Astrocyte (in vitro differentiated cells and primary cell): ENCODE data around the gene ISCA1. TPM values are rescaled to one million over a fixed set of nuclear protein-coding genes. Genes with fewer than 3 reads are reported as not detected.

Source experiments
- DNase-seq: peaks from one replicate; pipeline ENCODE4 v3.0.0-alpha.2; 2010; ENCODE audit warnings: low read depth
- FAIRE-seq: peaks from 2 replicates; lab custom pipeline; 2011; peaks lifted over from hg19 to GRCh38; lab: Jason Lieb, UNC
- H2AFZ ChIP-seq: 2 replicates; pipeline ENCODE4 v1.6.0; 2012; ENCODE audit warnings: low read depth, low read length, inconsistent platforms
- H3K27ac ChIP-seq: 2 replicates; pipeline ENCODE4 v1.5.1; 2011; ENCODE audit warnings: low read depth, low read length, inconsistent platforms
- H3K27me3 ChIP-seq: 2 replicates; pipeline ENCODE4 v1.6.0; 2011; ENCODE audit warnings: low read length, inconsistent platforms; ENCODE audit not compliant: insufficient read depth
- H3K36me3 ChIP-seq: 2 replicates; pipeline ENCODE4 v1.5.1; 2011; ENCODE audit warnings: low read length, inconsistent platforms; ENCODE audit not compliant: insufficient read depth
- H3K4me1 ChIP-seq: 2 replicates; pipeline ENCODE4 v1.5.1; 2011; ENCODE audit warnings: low read length, inconsistent platforms; ENCODE audit not compliant: insufficient read depth
- H3K4me2 ChIP-seq: 2 replicates; pipeline ENCODE4 v1.6.0; 2012; ENCODE audit warnings: low read length, inconsistent platforms
- H3K4me3 ChIP-seq: 2 replicates; pipeline ENCODE4 v1.5.1; 2011; ENCODE audit warnings: low read depth, mild to moderate bottlenecking, low read length, inconsistent platforms; ENCODE audit not compliant: insufficient read depth
- H3K79me2 ChIP-seq: 2 replicates; pipeline ENCODE4 v1.6.0; 2012; ENCODE audit warnings: mild to moderate bottlenecking, low read length, inconsistent platforms; ENCODE audit not compliant: insufficient read depth
- H3K9ac ChIP-seq: 2 replicates; pipeline ENCODE4 v1.6.0; 2012; ENCODE audit warnings: mild to moderate bottlenecking, low read length, inconsistent platforms
- H3K9me3 ChIP-seq: 2 replicates; pipeline ENCODE4 v1.5.1; 2012; ENCODE audit warnings: low read depth, mild to moderate bottlenecking, low read length, inconsistent platforms; ENCODE audit not compliant: insufficient read depth
- H4K20me1 ChIP-seq: 2 replicates; pipeline ENCODE4 v1.6.0; 2012; ENCODE audit warnings: low read length, inconsistent platforms; ENCODE audit not compliant: insufficient read depth
- H3K27ac Mint-ChIP-seq: one replicate; pipeline ENCODE4 v1.8.0; 2021; ENCODE audit warnings: mild to moderate bottlenecking, mixed read lengths; ENCODE audit not compliant: unreplicated experiment
- H3K27me3 Mint-ChIP-seq: one replicate; pipeline ENCODE4 v1.8.0; 2021; ENCODE audit warnings: low read depth, mixed read lengths; ENCODE audit not compliant: unreplicated experiment
- H3K36me3 Mint-ChIP-seq: one replicate; pipeline ENCODE4 v1.8.0; 2021; ENCODE audit warnings: low read depth, mixed read lengths; ENCODE audit not compliant: unreplicated experiment
- H3K4me1 Mint-ChIP-seq: one replicate; pipeline ENCODE4 v1.8.0; 2021; ENCODE audit warnings: low read depth, mixed read lengths; ENCODE audit not compliant: unreplicated experiment
- H3K4me3 Mint-ChIP-seq: one replicate; pipeline ENCODE4 v1.8.0; 2021; ENCODE audit warnings: mild to moderate bottlenecking, moderate library complexity, mixed read lengths; ENCODE audit not compliant: unreplicated experiment
- H3K9me3 Mint-ChIP-seq: one replicate; pipeline ENCODE4 v1.8.0; 2021; ENCODE audit warnings: mild to moderate bottlenecking, mixed read lengths; ENCODE audit not compliant: unreplicated experiment
- EZH2 ChIP-seq: IDR thresholded peaks from 2 replicates; pipeline ENCODE4 v1.6.1; 2012; ENCODE audit warnings: mild to moderate bottlenecking, low read length, inconsistent platforms; ENCODE audit not compliant: insufficient read depth
- total RNA-seq: library from RNA; stranded (reverse); gene quantifications from 2 replicates; pipeline ENCODE4 v1.2.1, GENCODE V29; 2021
- TF ChIP-seq, protein P1 (sequence below): IDR thresholded peaks from 2 replicates; pipeline ENCODE4 v1.5.1; 2011; ENCODE audit warnings: low read depth, mild to moderate bottlenecking, inconsistent platforms, low read length, moderate library complexity; ENCODE audit not compliant: insufficient read depth

Gene ISCA1
- total RNA-seq, 1 donor from 2014 or later = 30.6 TPM

- DNase-seq (peak; percentile 45), FAIRE-seq (no peak)
- no peaks in the 10 kb centered on the region for H3K9me3 ChIP-seq
- H3K9ac ChIP-seq = no peak overlapping the region
- H3K27me3 Mint-ChIP-seq = no peaks in the 10 kb centered on the region
- H3K9me3 Mint-ChIP-seq = no peaks in the 10 kb centered on the region
- H3K4me2 ChIP-seq = no peak overlapping the region
- no peak overlapping the region for H3K4me3 Mint-ChIP-seq
- peaks cover 15% of the 10 kb centered on the region for H3K36me3 Mint-ChIP-seq
- TF ChIP-seq, protein P1, sequence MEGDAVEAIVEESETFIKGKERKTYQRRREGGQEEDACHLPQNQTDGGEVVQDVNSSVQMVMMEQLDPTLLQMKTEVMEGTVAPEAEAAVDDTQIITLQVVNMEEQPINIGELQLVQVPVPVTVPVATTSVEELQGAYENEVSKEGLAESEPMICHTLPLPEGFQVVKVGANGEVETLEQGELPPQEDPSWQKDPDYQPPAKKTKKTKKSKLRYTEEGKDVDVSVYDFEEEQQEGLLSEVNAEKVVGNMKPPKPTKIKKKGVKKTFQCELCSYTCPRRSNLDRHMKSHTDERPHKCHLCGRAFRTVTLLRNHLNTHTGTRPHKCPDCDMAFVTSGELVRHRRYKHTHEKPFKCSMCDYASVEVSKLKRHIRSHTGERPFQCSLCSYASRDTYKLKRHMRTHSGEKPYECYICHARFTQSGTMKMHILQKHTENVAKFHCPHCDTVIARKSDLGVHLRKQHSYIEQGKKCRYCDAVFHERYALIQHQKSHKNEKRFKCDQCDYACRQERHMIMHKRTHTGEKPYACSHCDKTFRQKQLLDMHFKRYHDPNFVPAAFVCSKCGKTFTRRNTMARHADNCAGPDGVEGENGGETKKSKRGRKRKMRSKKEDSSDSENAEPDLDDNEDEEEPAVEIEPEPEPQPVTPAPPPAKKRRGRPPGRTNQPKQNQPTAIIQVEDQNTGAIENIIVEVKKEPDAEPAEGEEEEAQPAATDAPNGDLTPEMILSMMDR = no peak
- TF ChIP-seq EZH2 = no peak
- no peak overlapping the region for H2AFZ ChIP-seq
- H4K20me1 ChIP-seq = no peaks in the 10 kb centered on the region
- no peak overlapping the region for H3K27ac Mint-ChIP-seq
- H3K4me1 ChIP-seq = no peaks in the 10 kb centered on the region
- no peak overlapping the region for H3K27ac ChIP-seq
- no peaks in the 10 kb centered on the region for H3K79me2 ChIP-seq
- H3K27me3 ChIP-seq = no peaks in the 10 kb centered on the region
- H3K4me3 ChIP-seq = no peak overlapping the region
- H3K36me3 ChIP-seq = peaks cover 30% of the 10 kb centered on the region
- peaks cover 4% of the 10 kb centered on the region for H3K4me1 Mint-ChIP-seq
Measured at GRCh38 chr9:86329649-86330048, 47.3 kb upstream of the ISCA1 start.

DNA sequence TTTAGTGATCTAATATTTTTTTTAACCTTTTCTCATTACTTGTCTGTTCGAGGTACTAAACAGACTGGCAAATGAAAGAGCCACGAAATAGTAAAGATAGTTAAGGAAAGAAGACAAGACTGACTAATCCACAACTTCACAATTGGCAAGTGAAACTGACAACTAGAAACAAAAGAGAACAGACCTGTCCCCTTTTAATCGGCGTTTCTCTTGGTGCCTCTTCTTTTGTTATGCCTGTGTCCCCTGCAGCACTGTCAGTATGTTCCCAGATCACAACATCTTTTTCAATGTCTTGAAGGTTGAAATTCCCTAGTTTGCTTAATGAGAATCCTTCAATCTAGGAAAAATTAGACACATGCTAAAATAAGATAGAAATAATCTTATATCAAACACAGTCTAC is 45.8 kb upstream of the ISCA1 start:
- Histone ChIP-seq H3K4me1 (no peaks in the 10 kb centered on the region), H3K9me3 (no peaks in the 10 kb centered on the region), H2AFZ (no peak overlapping the region), H3K27ac (no peak overlapping the region), H3K27me3 (no peaks in the 10 kb centered on the region), H4K20me1 (no peaks in the 10 kb centered on the region), H3K9ac (no peak overlapping the region), H3K36me3 (peaks cover 33% of the 10 kb centered on the region), H3K79me2 (no peaks in the 10 kb centered on the region), H3K4me3 (no peak overlapping the region), H3K4me2 (no peak overlapping the region)
- TF ChIP-seq, protein P1 = no peak
- TF ChIP-seq EZH2 = no peak
- FAIRE-seq = no peak
- Mint-ChIP-seq H3K27me3 (no peaks in the 10 kb centered on the region), H3K9me3 (no peaks in the 10 kb centered on the region), H3K36me3 (peaks cover 13% of the 10 kb centered on the region), H3K4me3 (no peak overlapping the region), H3K27ac (no peak overlapping the region), H3K4me1 (peaks cover 4% of the 10 kb centered on the region)
- no peak for DNase-seq

- H3K4me3 ChIP-seq = no peak overlapping the region
- peaks cover 6% of the 10 kb centered on the region for H3K4me1 ChIP-seq
- no peaks in the 10 kb centered on the region for H3K27me3 Mint-ChIP-seq
- DNase-seq (no peak), FAIRE-seq (no peak)
- no peaks in the 10 kb centered on the region for H3K27me3 ChIP-seq
- no peak overlapping the region for H3K27ac ChIP-seq
- H3K4me1 Mint-ChIP-seq = peaks cover 7% of the 10 kb centered on the region
- no peak overlapping the region for H3K9ac ChIP-seq
- no peak overlapping the region for H3K27ac Mint-ChIP-seq
- H3K36me3 Mint-ChIP-seq = peaks cover 11% of the 10 kb centered on the region
- no peaks in the 10 kb centered on the region for H3K9me3 ChIP-seq
- no peaks in the 10 kb centered on the region for H3K9me3 Mint-ChIP-seq
- H3K79me2 ChIP-seq = no peaks in the 10 kb centered on the region
- H4K20me1 ChIP-seq = peaks cover 3% of the 10 kb centered on the region
- H3K4me2 ChIP-seq = no peak overlapping the region
- no peak overlapping the region for H3K4me3 Mint-ChIP-seq
- no peak overlapping the region for H2AFZ ChIP-seq
- H3K36me3 ChIP-seq = peaks cover 47% of the 10 kb centered on the region
- TF ChIP-seq, protein P1 = no peak
- no peak for TF ChIP-seq EZH2
Measured at GRCh38 chr9:86326536-86326935, 44.2 kb upstream of the ISCA1 start.
